ENCODE results near the gene URM1. TPM values are rescaled to one million over a fixed set of nuclear protein-coding genes. Genes with fewer than 3 reads are reported as not detected.
"Not testable (repeated sequence)": the region's sequence is repeated elsewhere in the genome, so short reads cannot be mapped to it uniquely, and the experiment has no call there.

The URM1 gene
- total RNA-seq, 2 experiments from 2014 or later: 44.4 to 45.2 TPM

- H3K9me3 Mint-ChIP-seq: no peaks in the 10 kb centered on the region
- no peaks in the 10 kb centered on the region for H3K36me3 Mint-ChIP-seq (ENCODE audit: low read depth)
- no peak for DNase-seq
- H3K27me3 Mint-ChIP-seq (ENCODE audit: low read depth): peaks cover 39% of the 10 kb centered on the region
- peaks cover 9% of the 10 kb centered on the region for H3K4me1 Mint-ChIP-seq (ENCODE audit: low read depth)
- H3K4me3 Mint-ChIP-seq: peak overlapping the region; percentile 67
- H3K27ac Mint-ChIP-seq: no peak overlapping the region
- intact Hi-C loops (cut with micrococcal nuclease): no loop called here
- CTCF ChIA-PET: interaction anchor here (0.6 to 2.4 kb wide), 13 partner anchors 9 to 1367 kb away, joined by 3 to 16 read pairs (median 3); partner anchors contain the start of gene URM1
Observed at GRCh38 chr9:128419061-128419925, 48.1 kb downstream of the URM1 start.

GRCh38 chr9:128420060-128420650 is 49.0 kb downstream of the URM1 start:
- Mint-ChIP-seq H3K4me1 (ENCODE audit: low read depth) (peaks cover 9% of the 10 kb centered on the region), H3K9me3 (no peaks in the 10 kb centered on the region), H3K4me3 (peak overlapping the region; percentile 67), H3K27me3 (ENCODE audit: low read depth) (peaks cover 32% of the 10 kb centered on the region), H3K36me3 (ENCODE audit: low read depth) (no peaks in the 10 kb centered on the region), H3K27ac (no peak overlapping the region)
- CTCF ChIA-PET: interaction anchor here (0.6 to 2.4 kb wide), 13 partner anchors 10 to 1366 kb away, joined by 3 to 16 read pairs (median 3); partner anchors contain the start of gene URM1
- DNase-seq: peak; percentile 56
- intact Hi-C loops (cut with micrococcal nuclease): no loop called here

DNA sequence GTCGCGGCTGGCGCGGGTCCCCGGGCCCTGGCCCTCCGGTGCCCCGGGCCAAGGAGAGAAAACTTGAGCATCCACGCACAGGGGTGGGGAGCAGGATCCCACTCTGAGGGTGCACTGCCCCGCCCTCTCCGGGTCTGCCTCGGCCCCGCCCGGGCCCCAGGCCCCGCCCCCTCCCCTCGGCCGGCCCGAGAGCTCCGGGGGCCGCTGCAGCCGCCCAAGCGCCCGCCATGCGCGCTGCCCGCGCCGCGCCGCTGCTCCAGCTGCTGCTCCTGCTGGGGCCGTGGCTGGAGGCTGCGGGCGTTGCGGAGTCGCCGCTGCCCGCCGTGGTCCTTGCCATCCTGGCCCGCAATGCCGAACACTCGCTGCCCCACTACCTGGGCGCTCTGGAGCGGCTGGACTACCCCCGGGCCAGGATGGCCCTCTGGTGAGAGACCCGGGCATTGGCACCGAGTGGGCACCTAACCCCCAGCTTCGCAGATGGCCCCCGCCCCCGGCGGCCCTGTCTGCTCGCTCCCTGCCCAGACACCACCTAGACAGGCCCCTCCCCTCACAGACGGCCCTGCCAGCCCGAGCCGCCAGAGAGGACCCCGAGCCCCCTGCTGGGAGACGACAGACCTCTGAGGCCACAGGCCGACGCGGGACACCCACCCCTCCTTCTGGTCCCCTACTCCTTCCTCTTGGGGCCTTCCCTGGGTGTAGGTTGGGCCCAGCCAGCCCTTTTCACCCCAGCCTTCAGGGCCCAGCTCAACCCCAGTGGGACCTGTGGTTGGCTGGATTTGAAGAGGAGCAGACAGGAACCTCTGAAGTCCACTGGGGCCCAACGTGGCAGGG is 49.7 kb downstream of the URM1 start, which contains the start of gene CERCAM:
CERCAM (plus strand) TSS at position 207 of the 831 bp plus-strand sequence; CDS start at position 228, 21 bp downstream.
- intact Hi-C loops (cut with micrococcal nuclease): no loop called here
- no peak within 1 kb of the TSS for H3K27ac Mint-ChIP-seq

DNA sequence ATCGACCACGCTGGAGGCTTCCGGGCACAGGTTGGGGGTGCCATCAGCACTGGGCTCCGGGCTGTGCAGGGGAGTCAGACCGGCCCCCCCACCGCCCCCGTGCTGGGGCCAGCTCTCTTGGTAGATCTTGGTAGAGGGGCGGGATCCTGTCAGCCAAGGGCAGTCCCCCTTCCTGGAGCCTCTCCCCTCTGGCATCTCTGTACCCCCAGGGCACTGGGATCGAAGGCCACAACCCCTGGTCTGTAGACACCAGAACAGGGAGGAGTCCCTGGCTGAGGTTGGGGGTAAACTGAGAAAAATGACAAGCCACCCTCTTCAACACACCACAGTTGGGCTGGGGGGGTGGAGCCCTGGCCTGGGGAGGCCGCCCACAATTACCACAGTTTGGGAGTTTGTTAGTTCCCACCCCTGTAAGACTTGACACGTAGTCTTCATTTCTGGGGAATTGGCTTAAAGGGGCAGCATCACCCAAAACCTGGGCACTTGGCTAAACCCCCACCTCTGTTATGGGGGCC is 50.4 kb downstream of the URM1 start:
- H3K4me3 Mint-ChIP-seq: no peak overlapping the region
- H3K4me1 Mint-ChIP-seq (ENCODE audit: low read depth): peaks cover 9% of the 10 kb centered on the region
- DNase-seq: no peak
- intact Hi-C loops (cut with micrococcal nuclease): no loop called here
- H3K27me3 Mint-ChIP-seq (ENCODE audit: low read depth): peaks cover 20% of the 10 kb centered on the region
- no peak overlapping the region for H3K27ac Mint-ChIP-seq
- H3K36me3 Mint-ChIP-seq (ENCODE audit: low read depth): no peaks in the 10 kb centered on the region
- H3K9me3 Mint-ChIP-seq: no peaks in the 10 kb centered on the region
- CTCF ChIA-PET: interaction anchor here (1.6 kb wide), 1 partner anchor 17 kb away, joined by 4 read pairs; no protein-coding TSS in a partner anchor

More for the DNA sequence above, 49.7 kb downstream of the URM1 start, which contains the start of gene CERCAM:
- Mint-ChIP-seq H3K27me3 (ENCODE audit: low read depth) (peaks cover 27% of the 10 kb centered on the region), H3K9me3 (no peaks in the 10 kb centered on the region), H3K36me3 (ENCODE audit: low read depth) (no peaks in the 10 kb centered on the region), H3K4me1 (ENCODE audit: low read depth) (peaks cover 9% of the 10 kb centered on the region), H3K4me3 (peak within 1 kb of the TSS; percentile 67)
- CTCF ChIA-PET: interaction anchor here (0.7 to 2.4 kb wide), 8 partner anchors 11 to 244 kb away, joined by 3 to 16 read pairs (median 4); partner anchors contain the start of gene URM1
- no peak for DNase-seq

DNA sequence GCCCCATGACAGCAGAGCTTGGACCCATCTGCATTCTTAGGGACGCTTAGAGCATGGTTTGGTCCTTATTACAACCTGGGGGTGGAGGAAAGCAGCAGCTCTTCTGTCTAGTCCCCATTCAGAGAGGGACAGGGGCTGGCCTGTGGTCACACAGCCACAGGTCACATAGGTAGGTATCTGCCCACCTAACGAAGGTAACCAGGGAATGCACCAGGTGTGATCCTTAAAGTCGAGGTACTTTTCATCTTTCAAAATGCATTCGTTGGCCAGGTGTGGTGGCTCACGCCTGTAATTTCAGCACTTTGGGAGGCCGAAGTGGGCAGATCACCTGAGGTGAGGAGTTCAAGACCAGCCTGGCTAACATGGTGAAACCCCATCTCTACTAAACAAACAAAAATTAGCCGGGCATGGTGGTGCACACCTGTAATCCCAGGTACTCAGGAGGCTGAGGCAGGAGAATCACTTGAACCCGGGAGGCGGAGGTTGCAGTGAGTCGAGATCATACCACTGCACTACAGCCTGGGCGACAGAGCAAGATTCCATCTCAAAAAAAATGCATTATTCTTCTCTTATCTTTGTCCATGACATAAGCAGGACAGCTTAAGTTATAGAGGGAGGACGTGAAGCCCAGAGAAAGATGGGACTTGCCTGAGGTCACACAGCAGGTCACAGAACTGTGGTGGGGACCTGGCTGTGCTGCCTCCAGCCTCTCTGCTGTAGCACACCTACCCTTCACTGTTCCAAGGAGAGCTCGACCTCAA is 51.0 kb downstream of the URM1 start:
- H3K4me1 Mint-ChIP-seq (ENCODE audit: low read depth); H3K9me3 Mint-ChIP-seq; H3K4me3 Mint-ChIP-seq; DNase-seq; H3K27ac Mint-ChIP-seq; intact Hi-C loops (cut with micrococcal nuclease); H3K36me3 Mint-ChIP-seq (ENCODE audit: low read depth): not testable (repeated sequence)
- peaks cover 18% of the 10 kb centered on the region for H3K27me3 Mint-ChIP-seq (ENCODE audit: low read depth)
- CTCF ChIA-PET: interaction anchor here (1.6 kb wide), 1 partner anchor 16 kb away, joined by 4 read pairs; no protein-coding TSS in a partner anchor

GRCh38 chr9:128422783-128423150 is 51.6 kb downstream of the URM1 start:
- Mint-ChIP-seq H3K4me3 (no peak overlapping the region), H3K36me3 (ENCODE audit: low read depth) (no peaks in the 10 kb centered on the region), H3K27me3 (ENCODE audit: low read depth) (peaks cover 14% of the 10 kb centered on the region), H3K27ac (no peak overlapping the region), H3K9me3 (no peaks in the 10 kb centered on the region), H3K4me1 (ENCODE audit: low read depth) (peaks cover 9% of the 10 kb centered on the region)
- DNase-seq: no peak
- intact Hi-C loops (cut with micrococcal nuclease): no loop called here
- CTCF ChIA-PET: interaction anchor here (1.1 kb wide), 1 partner anchor 395 kb away, joined by 3 read pairs; the partner anchor contains the start of gene ENDOG

DNA sequence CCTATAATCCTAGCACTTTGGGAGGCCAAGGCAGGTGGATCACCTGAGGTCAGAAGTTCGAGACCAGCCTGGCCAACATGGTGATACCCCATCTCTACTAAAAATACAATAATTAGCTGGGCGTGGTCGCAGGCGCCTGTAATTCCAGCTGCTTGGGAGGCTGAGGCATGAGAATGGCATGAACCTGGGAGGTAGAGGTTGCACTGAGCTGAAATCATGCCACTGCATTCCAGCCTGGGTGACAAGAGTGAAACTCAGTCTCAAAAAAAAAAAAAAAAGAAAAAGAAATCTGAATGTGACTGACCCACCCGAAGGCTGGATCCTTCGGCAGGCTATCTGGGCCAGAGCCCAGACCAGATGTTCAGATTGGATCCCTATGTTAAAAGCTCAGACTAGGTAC is 52.2 kb downstream of the URM1 start:
- H3K27me3 Mint-ChIP-seq (ENCODE audit: low read depth): peaks cover 14% of the 10 kb centered on the region
- H3K4me3 Mint-ChIP-seq; DNase-seq; H3K36me3 Mint-ChIP-seq (ENCODE audit: low read depth); intact Hi-C loops (cut with micrococcal nuclease); H3K27ac Mint-ChIP-seq; H3K9me3 Mint-ChIP-seq; H3K4me1 Mint-ChIP-seq (ENCODE audit: low read depth): not testable (repeated sequence)
- CTCF ChIA-PET: interaction anchor here (0.6 to 1.5 kb wide), 3 partner anchors 15 to 395 kb away, joined by 3 to 6 read pairs (median 3); partner anchors contain the start of gene ENDOG

GRCh38 chr9:128424268-128424780 is 53.1 kb downstream of the URM1 start:
- peaks cover 7% of the 10 kb centered on the region for H3K4me1 Mint-ChIP-seq (ENCODE audit: low read depth)
- no peak for DNase-seq
- H3K27ac Mint-ChIP-seq: no peak overlapping the region
- H3K9me3 Mint-ChIP-seq: no peaks in the 10 kb centered on the region
- intact Hi-C loops (cut with micrococcal nuclease): no loop called here
- H3K36me3 Mint-ChIP-seq (ENCODE audit: low read depth): no peaks in the 10 kb centered on the region
- H3K27me3 Mint-ChIP-seq (ENCODE audit: low read depth): peaks cover 7% of the 10 kb centered on the region
- CTCF ChIA-PET: interaction anchor here (1.0 to 1.5 kb wide), 2 partner anchors 14 to 129 kb away, joined by 3 to 6 read pairs; no protein-coding TSS in a partner anchor
- no peak overlapping the region for H3K4me3 Mint-ChIP-seq

DNA sequence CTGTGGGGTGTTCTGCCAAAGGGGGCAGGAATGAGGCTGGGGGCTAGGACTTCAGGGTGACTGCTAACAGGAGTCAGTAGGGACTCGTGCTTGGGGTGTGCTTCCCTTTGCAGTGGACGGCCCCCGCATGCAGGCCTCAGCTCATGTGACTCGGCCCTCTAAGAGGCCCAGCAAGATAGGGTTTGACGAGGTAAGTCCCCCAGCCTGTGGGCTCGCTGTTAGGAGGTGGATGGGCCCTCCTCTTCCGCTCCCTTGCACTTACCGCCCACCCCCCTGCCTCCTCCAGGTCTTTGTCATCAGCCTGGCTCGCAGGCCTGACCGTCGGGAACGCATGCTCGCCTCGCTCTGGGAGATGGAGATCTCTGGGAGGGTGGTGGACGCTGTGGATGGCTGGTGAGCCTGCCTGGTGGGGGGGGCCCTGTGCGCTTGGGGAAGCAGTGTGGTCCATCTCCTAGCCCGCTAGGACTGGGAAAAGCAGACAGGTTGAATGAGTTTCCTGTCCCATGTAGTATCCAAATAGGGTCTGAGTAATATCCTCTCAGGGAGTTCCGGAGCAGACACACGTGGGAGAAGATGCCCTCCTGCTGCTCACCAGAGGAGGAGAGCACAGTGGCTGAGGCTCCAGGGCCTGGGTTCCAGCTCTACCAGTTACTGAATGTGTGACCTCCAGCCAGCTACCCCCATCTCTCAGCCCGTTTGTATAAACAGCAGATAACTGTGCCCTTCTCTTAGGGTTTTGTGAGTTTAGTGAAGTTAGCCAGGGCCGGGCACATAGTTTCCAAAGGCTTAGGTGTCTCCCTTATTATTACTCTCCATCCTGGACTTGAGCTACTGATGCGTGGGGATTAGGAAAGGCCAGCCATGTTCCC is 57.7 kb downstream of the URM1 start:
- Mint-ChIP-seq H3K4me1 (ENCODE audit: low read depth) (no peaks in the 10 kb centered on the region), H3K27me3 (ENCODE audit: low read depth) (no peaks in the 10 kb centered on the region), H3K27ac (no peak overlapping the region), H3K9me3 (no peaks in the 10 kb centered on the region), H3K36me3 (ENCODE audit: low read depth) (no peaks in the 10 kb centered on the region), H3K4me3 (no peak overlapping the region)
- intact Hi-C loops (cut with micrococcal nuclease): no loop called here
- CTCF ChIA-PET: interaction anchor here (0.6 to 1.3 kb wide), 2 partner anchors 10 to 108 kb away, joined by 3 to 6 read pairs; no protein-coding TSS in a partner anchor
- DNase-seq: no peak

DNA sequence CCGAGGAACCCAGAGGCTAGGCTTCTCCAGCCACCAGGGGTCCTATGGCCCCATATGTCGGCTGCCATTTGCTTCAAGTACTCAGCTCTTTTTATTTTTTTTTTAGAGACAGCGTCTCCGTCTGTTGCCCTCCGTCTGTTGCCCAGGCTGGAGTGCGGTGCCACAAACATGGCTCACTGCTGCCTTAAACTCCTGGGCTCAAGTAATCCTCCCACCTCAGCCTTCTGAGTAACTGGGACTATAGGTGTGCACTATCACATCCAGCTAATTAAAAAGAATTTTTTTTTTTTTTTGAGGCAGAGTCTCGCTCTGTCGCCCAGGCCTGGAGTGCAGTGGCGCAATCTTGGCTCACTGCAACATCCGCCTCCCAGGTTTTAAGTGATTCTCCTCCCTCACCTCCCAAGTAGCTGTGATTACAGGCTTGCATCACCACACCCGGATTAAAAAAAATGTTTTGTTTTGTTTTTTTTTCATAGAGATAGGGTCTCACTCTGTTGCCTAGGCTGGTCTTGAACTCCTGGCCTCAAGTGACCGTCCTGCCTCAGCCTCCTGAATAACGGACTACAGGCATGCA is 58.4 kb downstream of the URM1 start:
- intact Hi-C loops (cut with micrococcal nuclease): no loop called here
- no peaks in the 10 kb centered on the region for H3K4me1 Mint-ChIP-seq (ENCODE audit: low read depth)
- no peaks in the 10 kb centered on the region for H3K9me3 Mint-ChIP-seq
- no peak overlapping the region for H3K4me3 Mint-ChIP-seq
- CTCF ChIA-PET: interaction anchor here (0.6 to 1.3 kb wide), 2 partner anchors 9 to 107 kb away, joined by 3 to 6 read pairs; no protein-coding TSS in a partner anchor
- no peak overlapping the region for H3K27ac Mint-ChIP-seq
- DNase-seq: no peak
- H3K27me3 Mint-ChIP-seq (ENCODE audit: low read depth): no peaks in the 10 kb centered on the region
- H3K36me3 Mint-ChIP-seq (ENCODE audit: low read depth): no peaks in the 10 kb centered on the region
